Skeletal muscle tissue (tissue), 4 donors: Measurements from ENCODE around the gene PLD3. TPM values are rescaled to one million over a fixed set of nuclear protein-coding genes. Genes with fewer than 3 reads are reported as not detected.
"Not testable (repeated sequence)": the region's sequence is repeated elsewhere in the genome, so short reads cannot be mapped to it uniquely, and the experiment has no call there.

Experiments
- H3K27ac ChIP-seq: one replicate; pipeline ENCODE4 v1.7.0; 2013; ENCODE audit warnings: mild to moderate bottlenecking, low read depth, low read length, inconsistent platforms
- H3K27me3 ChIP-seq, 3 donors: one replicate each; pipeline ENCODE4 v1.7.0; 2013; ENCODE audit warnings: low read length in 3 of 3; ENCODE audit not compliant: control insufficient read depth in 3 of 3, insufficient read depth in 3 of 3
- H3K36me3 ChIP-seq, 3 donors: one replicate each; pipeline ENCODE4 v1.7.0; 2013; ENCODE audit warnings: low read length in 3 of 3; ENCODE audit not compliant: control insufficient read depth in 3 of 3, insufficient read depth in 3 of 3
- H3K4me1 ChIP-seq, 3 donors: one replicate each; pipeline ENCODE4 v1.7.0; 2013; ENCODE audit warnings: low read length in 3 of 3, mild to moderate bottlenecking in 3 of 3; ENCODE audit not compliant: control insufficient read depth in 3 of 3, insufficient read depth in 3 of 3
- H3K4me3 ChIP-seq, 3 donors: one replicate each; pipeline ENCODE4 v1.7.0; 2013; ENCODE audit warnings: low read length in 3 of 3
- H3K9ac ChIP-seq, 3 donors: one replicate each; pipeline ENCODE4 v1.7.0; 2013; ENCODE audit warnings: low read length in 3 of 3, mild to moderate bottlenecking in 3 of 3, moderate library complexity in 2 of 3, low read depth in 1 of 3
- H3K9me3 ChIP-seq, 3 donors: one replicate each; pipeline ENCODE4 v1.7.0; 2013; ENCODE audit warnings: low read length in 3 of 3; ENCODE audit not compliant: control insufficient read depth in 3 of 3
- total RNA-seq: library from RNA; depleted of rRNA; stranded (reverse); fragments of >200 nt; gene quantifications from one replicate; pipeline ENCODE4 v1.2.3, GENCODE V29; 2014
- donor health status: Osteomylitis.

Gene PLD3
- total RNA-seq, 1 donor from 2014 or later, result 120 TPM

- Histone ChIP-seq H3K27ac (no peak overlapping the region), H3K27me3 (no peaks in the 10 kb centered on the region), H3K9me3 (no peaks in the 10 kb centered on the region), H3K36me3 (peaks cover 62 to 83% (median 73%) of the 10 kb centered on the region in 3 donors), H3K9ac (peak overlapping the region in 1 of 3 donors; percentile 16), H3K4me1 (no peaks in the 10 kb centered on the region), H3K4me3 (no peak overlapping the region)
These were observed 17.4 kb upstream of the PLD3 start for GRCh38 chr19:40331052-40331451.

- Histone ChIP-seq H3K27ac (no peak overlapping the region), H3K9ac (no peak overlapping the region), H3K27me3 (no peaks in the 10 kb centered on the region), H3K4me1 (peaks cover 0 to under 1% (median 0%) of the 10 kb centered on the region in 3 donors), H3K36me3 (peaks cover 55 to 71% (median 67%) of the 10 kb centered on the region in 3 donors), H3K9me3 (no peaks in the 10 kb centered on the region), H3K4me3 (no peak overlapping the region)
These were observed 15.8 kb upstream of the PLD3 start for GRCh38 chr19:40332669-40333068.

GRCh38 chr19:40333083-40333482 is 15.4 kb upstream of the PLD3 start:
- not testable (repeated sequence) for H3K9me3 ChIP-seq, H3K9ac ChIP-seq, H3K27ac ChIP-seq, H3K4me3 ChIP-seq, H3K27me3 ChIP-seq, H3K4me1 ChIP-seq
- H3K36me3 ChIP-seq, result peaks cover 53 to 67% (median 65%) of the 10 kb centered on the region in 3 donors

- no peak overlapping the region for H3K4me3 ChIP-seq
- H3K27me3 ChIP-seq, result no peaks in the 10 kb centered on the region
- peaks cover 0 to 6% (median 2%) of the 10 kb centered on the region in 3 donors for H3K4me1 ChIP-seq
- H3K36me3 ChIP-seq, result peaks cover 47 to 55% (median 54%) of the 10 kb centered on the region in 3 donors
- H3K9me3 ChIP-seq, result no peaks in the 10 kb centered on the region
- H3K9ac ChIP-seq, result no peak overlapping the region
- no peak overlapping the region for H3K27ac ChIP-seq
These were observed 13.4 kb upstream of the PLD3 start for GRCh38 chr19:40335101-40335500.

GRCh38 chr19:40335855-40336600 is 12.5 kb upstream of the PLD3 start:
- Histone ChIP-seq H3K9ac (peak overlapping the region in 1 of 3 donors; percentile 43), H3K27ac (no peak overlapping the region), H3K36me3 (peaks cover 41 to 49% (median 48%) of the 10 kb centered on the region in 3 donors), H3K4me3 (no peak overlapping the region), H3K4me1 (peaks cover 0 to 6% (median 2%) of the 10 kb centered on the region in 3 donors), H3K27me3 (no peaks in the 10 kb centered on the region), H3K9me3 (no peaks in the 10 kb centered on the region)

GRCh38 chr19:40336601-40336900 is 11.9 kb upstream of the PLD3 start:
- peak overlapping the region in 1 of 3 donors; percentile 43 for H3K9ac ChIP-seq
- H3K4me1 ChIP-seq, result peaks cover 4 to 9% (median 6%) of the 10 kb centered on the region in 3 donors
- H3K9me3 ChIP-seq, result no peaks in the 10 kb centered on the region
- no peak overlapping the region for H3K27ac ChIP-seq
- no peaks in the 10 kb centered on the region for H3K27me3 ChIP-seq
- no peak overlapping the region for H3K4me3 ChIP-seq
- peaks cover 36 to 45% (median 43%) of the 10 kb centered on the region in 3 donors for H3K36me3 ChIP-seq

- H3K27ac ChIP-seq, result no peak overlapping the region
- no peaks in the 10 kb centered on the region for H3K9me3 ChIP-seq
- H3K4me1 ChIP-seq, result peaks cover 6 to 15% (median 11%) of the 10 kb centered on the region in 3 donors
- H3K9ac ChIP-seq, result no peak overlapping the region
- H3K4me3 ChIP-seq, result no peak overlapping the region
- no peaks in the 10 kb centered on the region for H3K27me3 ChIP-seq
- H3K36me3 ChIP-seq, result peaks cover 32 to 40% (median 37%) of the 10 kb centered on the region in 3 donors
These were observed 11.4 kb upstream of the PLD3 start for GRCh38 chr19:40337107-40337506.

GRCh38 chr19:40337594-40337993 is 10.9 kb upstream of the PLD3 start:
- H3K27ac ChIP-seq, result no peak overlapping the region
- peak overlapping the region in 1 of 3 donors; percentile 3 for H3K9ac ChIP-seq
- H3K4me1 ChIP-seq, result peaks cover 11 to 19% (median 16%) of the 10 kb centered on the region in 3 donors
- H3K4me3 ChIP-seq, result no peak overlapping the region
- H3K9me3 ChIP-seq, result no peaks in the 10 kb centered on the region
- H3K36me3 ChIP-seq, result peaks cover 30 to 38% (median 32%) of the 10 kb centered on the region in 3 donors
- no peaks in the 10 kb centered on the region for H3K27me3 ChIP-seq

- peaks cover 11 to 30% (median 24%) of the 10 kb centered on the region in 3 donors for H3K4me1 ChIP-seq
These were observed 9.3 kb upstream of the PLD3 start for GRCh38 chr19:40339018-40339728.

More at GRCh38 chr19:40339018-40339728, 9.3 kb upstream of the PLD3 start:
- Histone ChIP-seq H3K27ac (no peak overlapping the region), H3K9me3 (no peaks in the 10 kb centered on the region), H3K9ac (peak overlapping the region in 1 of 3 donors; percentile 10), H3K4me3 (no peak overlapping the region), H3K36me3 (peaks cover 20 to 27% (median 21%) of the 10 kb centered on the region in 3 donors), H3K27me3 (no peaks in the 10 kb centered on the region)
